Chondrocyte (in vitro differentiated cells): ENCODE results near the gene NEU2. TPM values are rescaled to one million over a fixed set of nuclear protein-coding genes. Genes with fewer than 3 reads are reported as not detected.
"Not testable (repeated sequence)": the region's sequence is repeated elsewhere in the genome, so short reads cannot be mapped to it uniquely, and the experiment has no call there.

Experiments used
- DNase-seq: peaks from one replicate; pipeline ENCODE4 v3.0.0; 2021; ENCODE audit warnings: mixed read lengths, low spot score
- H3K27ac Mint-ChIP-seq: one replicate; pipeline ENCODE4 v1.8.0; 2021; ENCODE audit warnings: mild to moderate bottlenecking, moderate library complexity, mixed read lengths; ENCODE audit not compliant: unreplicated experiment
- H3K27me3 Mint-ChIP-seq: 2 replicates; pipeline ENCODE4 v1.8.0; 2021; ENCODE audit warnings: low read depth, mixed read lengths
- H3K36me3 Mint-ChIP-seq: 2 replicates; pipeline ENCODE4 v1.8.0; 2021; ENCODE audit warnings: low read depth, mixed read lengths
- H3K4me1 Mint-ChIP-seq: 2 replicates; pipeline ENCODE4 v1.8.0; 2021; ENCODE audit warnings: low read depth, mild to moderate bottlenecking, mixed read lengths
- H3K4me3 Mint-ChIP-seq: one replicate; pipeline ENCODE4 v1.8.0; 2021; ENCODE audit warnings: mild to moderate bottlenecking, moderate library complexity, mixed read lengths; ENCODE audit not compliant: unreplicated experiment
- H3K9me3 Mint-ChIP-seq: 2 replicates; pipeline ENCODE4 v1.8.0; 2021; ENCODE audit warnings: low read depth, mixed read lengths
- CTCF ChIP-seq: fragments of 200-600 bp; sonication (generic); IDR thresholded peaks from 2 replicates; pipeline ENCODE4 v1.5.0; 2021; ENCODE audit warnings: antibody characterized with exemption, mild to moderate bottlenecking, moderate library complexity
- total RNA-seq: library from RNA; stranded (reverse); gene quantifications from 3 replicates; pipeline ENCODE4 v1.2.1, GENCODE V29; 2021

The NEU2 gene
- total RNA-seq, 1 donor from 2014 or later = not detected

GRCh38 chr2:233063269-233063975, 30.9 kb downstream of the NEU2 start:
- Mint-ChIP-seq H3K27ac (no peak overlapping the region), H3K4me3 (no peak overlapping the region), H3K9me3 (no peaks in the 10 kb centered on the region), H3K36me3 (no peaks in the 10 kb centered on the region), H3K4me1 (peaks cover 9% of the 10 kb centered on the region), H3K27me3 (peaks cover under 1% of the 10 kb centered on the region)
- no peak for TF ChIP-seq CTCF
- DNase-seq = no peak

GRCh38 chr2:233063976-233064411, 31.5 kb downstream of the NEU2 start:
- Mint-ChIP-seq H3K4me1 (peaks cover 9% of the 10 kb centered on the region), H3K27ac (no peak overlapping the region), H3K9me3 (no peaks in the 10 kb centered on the region), H3K27me3 (peaks cover 6% of the 10 kb centered on the region), H3K4me3 (no peak overlapping the region), H3K36me3 (no peaks in the 10 kb centered on the region)
- DNase-seq = no peak
- TF ChIP-seq CTCF = no peak

GRCh38 chr2:233064530-233065199, 32.2 kb downstream of the NEU2 start:
- Mint-ChIP-seq H3K9me3 (no peaks in the 10 kb centered on the region), H3K36me3 (no peaks in the 10 kb centered on the region), H3K27ac (no peak overlapping the region), H3K4me1 (peaks cover 9% of the 10 kb centered on the region), H3K27me3 (peaks cover 8% of the 10 kb centered on the region), H3K4me3 (no peak overlapping the region)
- peak; percentile 25 for DNase-seq
- no peak for TF ChIP-seq CTCF

- peak; percentile 4 for DNase-seq
- not testable (repeated sequence) for H3K4me1 Mint-ChIP-seq, H3K4me3 Mint-ChIP-seq, H3K27ac Mint-ChIP-seq, H3K9me3 Mint-ChIP-seq, H3K36me3 Mint-ChIP-seq
- H3K27me3 Mint-ChIP-seq = peaks cover 11% of the 10 kb centered on the region
Measured at GRCh38 chr2:233065200-233065589, 32.7 kb downstream of the NEU2 start.

GRCh38 chr2:233065954-233066470, 33.5 kb downstream of the NEU2 start:
- TF ChIP-seq CTCF = no peak
- Mint-ChIP-seq H3K9me3 (no peaks in the 10 kb centered on the region), H3K27ac (no peak overlapping the region), H3K4me3 (no peak overlapping the region), H3K4me1 (peaks cover 9% of the 10 kb centered on the region), H3K36me3 (no peaks in the 10 kb centered on the region), H3K27me3 (peaks cover 11% of the 10 kb centered on the region)
- peak; percentile 56 for DNase-seq
